CD4-positive, alpha-beta T cell (primary cell): ENCODE data around the gene PRRT1. TPM values are rescaled to one million over a fixed set of nuclear protein-coding genes. Genes with fewer than 3 reads are reported as not detected.

Experiments used
- ATAC-seq: fragments of 200-7000 bp; cut with Tn5 transposase; one replicate; pipeline ENCODE4 v1.10.0; 2022; ENCODE audit warnings: mild to moderate bottlenecking; ENCODE audit not compliant: poor library complexity
- CTCF ChIA-PET: fragments of 350-600 bp; sonication (Branson Sonifier 250); formaldehyde crosslinking; loops from one replicate; lab custom pipeline; 2021; ENCODE audit warnings: antibody characterized with exemption, inconsistent platforms; lab: Charles Lee
- POLR2A ChIA-PET: fragments of 350-600 bp; sonication (Branson Sonifier 250); formaldehyde crosslinking; loops from one replicate; lab custom pipeline; 2021; ENCODE audit warnings: antibody characterized with exemption, inconsistent platforms; lab: Charles Lee
- DNase-seq, 14 experiments: peaks; one replicate each; pipeline ENCODE4 v3.0.0-alpha.2; 2013 to 2020; ENCODE audit warnings: mixed read lengths in 2 of 14
- H3K27ac ChIP-seq, 2 donors: one replicate each; pipeline versions ENCODE4 v1.5.1 to v1.7.0; 2013; ENCODE audit warnings: low read length in 2 of 2, low read depth in 1 of 2, mild to moderate bottlenecking in 1 of 2
- H3K27me3 ChIP-seq, 2 experiments: 1 replicate in 1 of 2; 2 replicates in 1 of 2; pipeline versions ENCODE4 v1.6.1 to v1.7.0; 2013; ENCODE audit warnings: low read length in 2 of 2, control low read depth in 1 of 2, mild to moderate bottlenecking in 1 of 2, moderate library complexity in 1 of 2; ENCODE audit not compliant: insufficient read depth in 2 of 2, control insufficient read depth in 1 of 2
- H3K36me3 ChIP-seq: one replicate; pipeline ENCODE4 v1.6.1; 2013; ENCODE audit warnings: low read length, control low read depth; ENCODE audit not compliant: insufficient read depth
- H3K4me1 ChIP-seq: one replicate; pipeline ENCODE4 v1.6.1; 2013; ENCODE audit warnings: low read length, control low read depth; ENCODE audit not compliant: insufficient read depth
- H3K4me3 ChIP-seq: one replicate; pipeline ENCODE4 v1.5.1; 2013; ENCODE audit warnings: mild to moderate bottlenecking, low read length, moderate library complexity
- H3K9me3 ChIP-seq, 2 experiments: 1 replicate in 1 of 2; 2 replicates in 1 of 2; pipeline versions ENCODE4 v1.6.1 to v1.7.0; 2013; ENCODE audit warnings: low read length in 2 of 2, mild to moderate bottlenecking in 2 of 2, control low read depth in 1 of 2, moderate library complexity in 1 of 2; ENCODE audit not compliant: control insufficient read depth in 1 of 2, insufficient read depth in 1 of 2
- H3K27ac Mint-ChIP-seq: one replicate; pipeline ENCODE4 v1.8.0; 2020; ENCODE audit warnings: mixed read lengths
- H3K27me3 Mint-ChIP-seq: one replicate; pipeline ENCODE4 v1.8.0; 2021; ENCODE audit warnings: mixed read lengths
- H3K36me3 Mint-ChIP-seq: one replicate; pipeline ENCODE4 v1.8.0; 2021; ENCODE audit warnings: low read depth, mixed read lengths
- H3K4me1 Mint-ChIP-seq: one replicate; pipeline ENCODE4 v1.8.0; 2021; ENCODE audit warnings: low read depth, mixed read lengths
- H3K4me3 Mint-ChIP-seq: one replicate; pipeline ENCODE4 v1.8.0; 2020; ENCODE audit warnings: mild to moderate bottlenecking, mixed read lengths
- H3K9me3 Mint-ChIP-seq: one replicate; pipeline ENCODE4 v1.8.0; 2020; ENCODE audit warnings: mixed read lengths
- CTCF ChIP-seq: fragments of 200-600 bp; IDR thresholded peaks from one replicate; pipeline ENCODE4 v1.8.0; 2022; ENCODE audit warnings: antibody characterized with exemption, mild to moderate bottlenecking
- intact Hi-C, 2 experiments: fragments of 100-400 bp; cut with DNase I in 1 of 2; cut with micrococcal nuclease in 1 of 2; formaldehyde crosslinking; loops; one replicate each; pipeline versions ENCODE4 v1.15.1 to v1.9.0; 2023 to 2025; cut with DNase I, micrococcal nuclease
- total RNA-seq, 174 experiments: library from RNA in 2 of 174; stranded (reverse) in 2 of 174; gene quantifications; one replicate each; pipeline ENCODE4 v1.2.3 and lab custom pipeline; 2021 to 2026

Gene PRRT1
- total RNA-seq, 2 experiments from 2014 or later, result 2.6 to 3.2 TPM

DNA sequence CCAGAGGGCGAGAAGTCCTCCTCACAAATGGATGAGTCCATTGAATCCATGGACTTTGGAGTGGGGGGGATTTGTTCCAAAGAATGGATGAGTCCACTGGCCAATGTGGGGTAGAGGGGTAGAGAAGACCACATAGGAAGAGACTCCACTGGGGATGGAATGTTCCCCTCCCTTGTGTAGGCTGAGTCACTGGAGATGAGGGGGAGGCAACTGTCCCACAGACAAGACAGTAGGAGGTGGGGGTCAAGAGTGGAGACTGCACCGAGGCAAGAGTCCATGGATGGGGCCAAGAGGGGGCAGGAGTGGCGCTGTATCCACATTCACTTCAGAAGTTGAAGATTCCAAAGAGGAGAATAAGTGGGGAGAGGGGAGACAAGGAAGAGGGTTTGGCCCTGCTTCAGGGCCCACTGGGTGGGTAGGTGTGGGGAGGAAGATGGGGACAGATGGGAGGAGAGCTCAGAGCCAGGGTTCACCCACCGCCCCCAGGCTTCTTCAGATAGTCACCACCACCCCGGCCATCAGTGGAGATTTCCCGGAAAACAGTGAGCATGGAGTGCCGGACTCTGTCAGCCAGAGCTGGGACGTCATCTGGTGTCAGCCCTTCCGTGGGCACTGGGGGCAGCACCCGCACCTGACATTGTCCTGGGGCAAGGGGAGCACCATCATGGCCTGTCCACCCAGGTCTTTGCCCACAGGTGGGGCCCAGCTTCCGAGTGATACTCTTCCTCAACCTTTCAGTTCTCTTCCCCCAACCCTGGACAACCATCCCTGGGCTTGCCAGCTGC is 17.3 kb upstream of the PRRT1 start:
- no peaks in the 10 kb centered on the region for H3K9me3 Mint-ChIP-seq
- TF ChIP-seq CTCF, result no peak
- no peaks in the 10 kb centered on the region for H3K27me3 ChIP-seq
- no peak overlapping the region for H3K27ac ChIP-seq
- CTCF ChIA-PET, result no interaction called here
- H3K36me3 ChIP-seq, result peaks cover 45% of the 10 kb centered on the region
- no peak for ATAC-seq
- H3K27ac Mint-ChIP-seq, result no peak overlapping the region
- intact Hi-C loops, result no loop called here
- DNase-seq, result no peak
- H3K36me3 Mint-ChIP-seq, result peaks cover 54% of the 10 kb centered on the region
- no peak overlapping the region for H3K4me3 ChIP-seq
- POLR2A ChIA-PET, result interaction anchor here (1.0 kb wide), 1 partner anchor 8 kb away, joined by 3 read pairs; no protein-coding TSS in a partner anchor
- H3K27me3 Mint-ChIP-seq, result no peaks in the 10 kb centered on the region
- no peaks in the 10 kb centered on the region for H3K9me3 ChIP-seq
- H3K4me1 ChIP-seq, result peaks cover 13% of the 10 kb centered on the region
- H3K4me1 Mint-ChIP-seq, result peaks cover 32% of the 10 kb centered on the region
- H3K4me3 Mint-ChIP-seq, result no peak overlapping the region

- CTCF ChIA-PET, result no interaction called here
Observed at GRCh38 chr6:32168350-32168749, 16.6 kb upstream of the PRRT1 start.

DNA sequence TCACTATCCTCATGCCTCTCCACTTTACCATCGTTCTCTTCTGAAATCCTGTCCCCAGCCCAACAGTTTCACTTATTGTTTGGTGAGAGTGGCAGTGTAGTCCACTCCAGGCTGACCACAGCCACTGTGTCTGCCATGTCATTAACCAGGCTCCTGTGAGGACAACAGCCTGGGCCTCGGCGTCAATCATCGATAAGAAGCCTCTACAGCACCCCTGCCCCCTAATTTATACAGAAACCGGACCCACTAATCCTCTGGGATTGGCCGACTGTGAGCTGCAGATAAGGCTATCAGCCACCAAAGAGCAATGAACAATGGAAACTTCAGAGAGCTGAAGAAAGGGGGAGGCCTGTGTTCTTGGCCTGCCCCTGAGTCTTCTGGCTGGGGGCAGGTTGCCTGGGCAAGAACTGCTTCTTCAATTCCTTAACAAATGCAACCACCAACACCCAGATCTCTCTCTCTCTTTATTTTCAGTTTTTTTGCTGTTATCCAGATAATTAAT is 16.1 kb upstream of the PRRT1 start:
- Histone ChIP-seq H3K27me3 (no peaks in the 10 kb centered on the region), H3K4me1 (peaks cover under 1% of the 10 kb centered on the region), H3K9me3 (no peaks in the 10 kb centered on the region), H3K36me3 (peaks cover 47% of the 10 kb centered on the region), H3K27ac (no peak overlapping the region), H3K4me3 (no peak overlapping the region)
- ChIA-PET CTCF (no interaction called here), POLR2A (no interaction called here)
- TF ChIP-seq CTCF, result no peak
- Mint-ChIP-seq H3K27ac (no peak overlapping the region), H3K4me3 (no peak overlapping the region), H3K4me1 (peaks cover 20% of the 10 kb centered on the region), H3K36me3 (peaks cover 54% of the 10 kb centered on the region), H3K9me3 (no peaks in the 10 kb centered on the region), H3K27me3 (no peaks in the 10 kb centered on the region)
- ATAC-seq (no peak), DNase-seq (no peak)
- intact Hi-C loops, result no loop called here

More at GRCh38 chr6:32168350-32168749, 16.6 kb upstream of the PRRT1 start:
- Mint-ChIP-seq H3K36me3 (peaks cover 54% of the 10 kb centered on the region), H3K4me1 (peaks cover 25% of the 10 kb centered on the region), H3K27ac (no peak overlapping the region), H3K27me3 (no peaks in the 10 kb centered on the region), H3K4me3 (no peak overlapping the region), H3K9me3 (no peaks in the 10 kb centered on the region)
- ATAC-seq, result no peak
- Histone ChIP-seq H3K4me1 (peaks cover 6% of the 10 kb centered on the region), H3K36me3 (peaks cover 47% of the 10 kb centered on the region), H3K27me3 (no peaks in the 10 kb centered on the region), H3K4me3 (no peak overlapping the region), H3K27ac (no peak overlapping the region), H3K9me3 (no peaks in the 10 kb centered on the region)
- POLR2A ChIA-PET, result no interaction called here
- no peak for TF ChIP-seq CTCF
- DNase-seq, result no peak
- intact Hi-C loops, result no loop called here
